GM18505 (cell line): Measurements from ENCODE around the gene RBMS3.

Experiments used
- ATAC-seq: cut with Tn5 transposase; IDR thresholded peaks from one replicate; pipeline ENCODE4 v1.9.1; 2021; ENCODE audit not compliant: unreplicated experiment
- POLR2A ChIP-seq: IDR thresholded peaks from 4 replicates; pipeline ENCODE4 v1.6.1; 2011; ENCODE audit warnings: borderline replicate concordance; ENCODE audit not compliant: insufficient read depth, insufficient read length; ENCODE audit errors: extremely low read depth

The RBMS3 gene

GRCh38 chr3:29282427-29283230, 1.8 kb downstream of the RBMS3 start:
- ATAC-seq = no peak
- TF ChIP-seq POLR2A = no peak

DNA sequence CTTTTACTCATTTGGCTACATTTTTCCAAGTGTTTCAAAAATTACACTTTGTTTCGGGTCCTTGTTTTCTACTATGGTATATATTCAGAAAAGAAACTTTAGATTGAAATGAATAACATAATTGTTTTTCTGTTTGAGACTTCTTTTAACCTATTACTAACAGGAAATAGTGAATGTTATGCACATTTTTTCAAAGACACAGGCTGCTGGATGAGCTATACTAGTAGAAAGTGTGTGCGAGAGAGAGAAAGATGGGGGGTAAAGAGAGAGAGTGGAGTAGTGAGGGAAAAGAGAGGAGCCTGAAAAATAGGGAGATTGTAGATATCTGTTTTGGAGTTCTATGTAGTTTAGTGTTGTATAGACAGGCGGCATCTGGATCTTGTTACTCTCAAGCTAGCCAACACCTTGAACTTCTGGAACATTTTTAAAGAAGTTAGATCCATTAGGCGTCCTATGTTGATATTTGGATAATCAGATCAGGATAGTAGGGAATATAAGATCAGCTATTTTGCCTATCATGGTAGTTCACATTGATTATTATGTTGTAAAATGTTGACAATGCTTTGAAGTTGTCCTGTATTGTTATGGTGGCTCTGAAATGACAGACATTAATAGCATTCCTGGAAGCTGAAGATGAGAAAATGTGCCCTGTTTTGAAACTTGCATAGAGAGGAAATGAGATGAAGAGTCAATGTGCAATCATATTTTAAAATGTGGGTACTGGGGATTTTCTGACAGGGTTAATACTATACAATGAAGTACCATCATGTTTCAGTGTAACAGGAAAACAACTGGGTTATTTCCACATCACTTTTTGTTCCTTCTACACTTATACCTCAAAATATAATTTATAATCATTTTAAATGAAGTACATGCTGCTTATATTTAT, 2.6 kb downstream of the RBMS3 start:
- no peak for ATAC-seq
- TF ChIP-seq POLR2A = no peak

- no peak for ATAC-seq
- no peak for TF ChIP-seq POLR2A
Measured at GRCh38 chr3:29284497-29284896, 3.6 kb downstream of the RBMS3 start.

GRCh38 chr3:29285471-29286071, 4.7 kb downstream of the RBMS3 start:
- no peak for TF ChIP-seq POLR2A
- no peak for ATAC-seq

DNA sequence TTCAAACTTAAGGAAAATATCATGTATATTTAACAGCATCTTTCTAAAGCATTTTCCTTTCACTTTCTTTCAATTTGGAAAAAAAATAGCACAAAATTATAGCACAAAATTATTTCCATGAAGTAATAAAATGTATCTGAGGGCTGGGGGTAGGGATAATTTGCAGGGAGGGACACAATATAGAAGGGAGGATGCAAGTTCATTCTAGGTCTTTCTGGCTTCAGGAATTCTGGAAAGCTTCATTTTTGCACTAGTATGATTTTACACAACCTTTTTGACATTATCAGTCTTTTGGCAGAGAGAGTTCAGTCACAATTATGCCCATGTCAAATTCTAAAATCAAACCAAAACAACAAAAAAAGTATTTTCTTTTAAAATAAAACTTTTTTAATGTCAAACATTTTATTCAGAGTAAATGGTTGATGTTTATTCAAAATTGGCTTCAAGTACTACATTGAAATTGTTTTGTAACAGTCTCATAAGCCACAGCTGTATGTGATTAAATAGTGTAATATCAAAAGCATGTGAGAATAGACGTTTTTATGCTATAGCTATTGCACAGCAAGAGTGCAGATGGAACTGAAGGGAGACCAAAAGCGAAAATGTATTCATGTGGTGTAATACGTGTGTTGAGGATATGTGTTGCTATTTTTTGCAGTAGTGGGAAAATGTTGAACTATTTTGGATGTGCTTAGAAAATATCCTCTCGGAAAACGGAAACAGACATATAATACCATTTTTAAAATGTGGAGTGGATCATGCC, 5.8 kb downstream of the RBMS3 start:
- no peak for ATAC-seq
- no peak for TF ChIP-seq POLR2A

- ATAC-seq = no peak
- TF ChIP-seq POLR2A = no peak
Measured at GRCh38 chr3:29290596-29290995, 9.7 kb downstream of the RBMS3 start.

GRCh38 chr3:29291260-29291981, 10.6 kb downstream of the RBMS3 start:
- ATAC-seq = no peak
- TF ChIP-seq POLR2A = no peak

DNA sequence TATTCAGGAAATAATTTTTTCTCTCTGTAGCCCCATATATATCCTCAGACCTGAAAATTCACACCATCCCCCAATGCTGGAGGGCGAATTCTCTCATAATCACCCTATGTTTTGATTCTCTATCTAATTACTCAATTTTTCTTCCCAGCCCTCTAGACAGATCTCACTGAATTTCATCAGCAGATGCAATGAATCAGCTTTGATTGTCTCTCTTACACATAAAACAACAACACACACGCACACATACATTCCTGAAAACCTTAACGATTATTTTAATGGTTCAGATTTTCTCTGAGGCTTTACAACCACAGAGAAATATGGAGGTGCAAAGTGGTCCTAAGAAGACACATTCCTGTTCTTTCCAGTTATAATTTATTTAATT, 11.1 kb downstream of the RBMS3 start:
- no peak for ATAC-seq

DNA sequence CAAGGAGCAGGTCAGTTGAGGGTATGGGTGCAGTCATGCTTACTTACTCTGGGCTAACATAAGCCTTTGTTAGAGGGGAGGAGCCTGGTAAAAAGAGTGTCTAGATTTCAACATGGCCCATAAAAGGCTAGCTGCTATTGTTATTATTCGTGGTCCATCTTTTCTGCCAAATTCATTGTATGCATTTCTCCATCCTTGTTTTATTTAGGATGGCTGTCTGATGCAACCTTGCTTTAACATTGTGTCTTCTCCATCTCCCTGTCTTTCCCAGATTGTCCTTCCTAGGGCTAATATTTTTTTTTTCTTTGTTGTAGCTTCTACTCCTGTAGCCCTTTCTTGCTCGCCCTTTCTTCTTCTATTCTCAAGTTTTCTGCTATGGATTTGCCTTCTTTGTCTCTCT, 12.6 kb downstream of the RBMS3 start:
- no peak for ATAC-seq
- TF ChIP-seq POLR2A = no peak

More for the DNA sequence above, 11.1 kb downstream of the RBMS3 start:
- no peak for TF ChIP-seq POLR2A

- no peak for TF ChIP-seq POLR2A
- ATAC-seq = no peak
Measured at GRCh38 chr3:29297998-29298397, 17.1 kb downstream of the RBMS3 start.

GRCh38 chr3:29301332-29302019, 20.6 kb downstream of the RBMS3 start:
- no peak for ATAC-seq
- TF ChIP-seq POLR2A = no peak

DNA sequence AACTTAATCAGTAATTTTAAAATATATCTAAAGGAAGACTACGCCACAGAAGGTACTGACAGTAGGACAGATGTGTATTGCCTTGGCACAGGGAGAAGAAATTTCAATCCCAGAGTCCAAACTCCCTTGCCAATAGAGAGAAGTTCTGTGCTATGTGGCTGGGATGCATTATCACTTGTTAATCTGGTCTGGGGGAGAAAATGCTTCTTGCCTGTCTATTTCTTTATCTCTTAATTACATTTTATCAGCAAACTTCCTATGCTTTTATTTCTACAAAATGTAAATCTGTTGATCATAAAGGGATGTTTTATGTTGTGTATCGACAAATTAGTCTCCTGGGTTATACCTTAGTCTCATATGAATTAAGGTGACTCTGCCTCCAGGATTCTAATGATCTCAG, 21.7 kb downstream of the RBMS3 start:
- TF ChIP-seq POLR2A = no peak
- no peak for ATAC-seq
